WTC11 (cell line): ENCODE measurements around the gene MARK2. TPM values are rescaled to one million over a fixed set of nuclear protein-coding genes. Genes with fewer than 3 reads are reported as not detected.
A peak's percentile ranks its signal among the peaks of the same experiment; 100 is the strongest.

Experiments
- ATAC-seq: fragments of 200-7000 bp; cut with Tn5 transposase; 2 replicates; pipeline ENCODE4 v1.10.0; 2021; ENCODE audit warnings: mild to moderate bottlenecking, moderate library complexity
- CTCF ChIA-PET: fragments of 300-600 bp; sonication (Branson Sonifier 250); formaldehyde crosslinking; loops from one replicate; lab custom pipeline; 2021; ENCODE audit warnings: antibody characterized with exemption; lab: Charles Lee
- POLR2A ChIA-PET: fragments of 350-600 bp; sonication (Branson Sonifier 250); formaldehyde crosslinking; loops from one replicate; lab custom pipeline; 2021; ENCODE audit warnings: antibody characterized with exemption; lab: Charles Lee
- DNase-seq: peaks from one replicate; pipeline ENCODE4 v3.0.0; 2021; ENCODE audit warnings: low spot score
- H3K27ac Mint-ChIP-seq: 2 replicates; pipeline ENCODE4 v1.8.0; 2021; ENCODE audit warnings: mixed read lengths
- H3K27me3 Mint-ChIP-seq: 2 replicates; pipeline ENCODE4 v1.8.0; 2021; ENCODE audit warnings: low read depth, mild to moderate bottlenecking, moderate library complexity, mixed read lengths
- H3K36me3 Mint-ChIP-seq: 2 replicates; pipeline ENCODE4 v1.8.0; 2021; ENCODE audit warnings: mixed read lengths
- H3K4me1 Mint-ChIP-seq: 2 replicates; pipeline ENCODE4 v1.8.0; 2022; ENCODE audit warnings: mixed read lengths
- H3K4me3 Mint-ChIP-seq: 2 replicates; pipeline ENCODE4 v1.8.0; 2021; ENCODE audit warnings: mild to moderate bottlenecking, moderate library complexity, mixed read lengths
- H3K9me3 Mint-ChIP-seq: 2 replicates; pipeline ENCODE4 v1.8.0; 2021; ENCODE audit warnings: mixed read lengths
- ATF1 ChIP-seq: sonication (generic); formaldehyde crosslinking; IDR thresholded peaks from 2 replicates; pipeline ENCODE4 v1.8.1; 2023; ENCODE audit warnings: mild to moderate bottlenecking, moderate library complexity, missing genetic modification reagents
- FOXK1 ChIP-seq: sonication (generic); formaldehyde crosslinking; IDR thresholded peaks from 2 replicates; pipeline ENCODE4 v1.8.0; 2022; ENCODE audit warnings: mild to moderate bottlenecking, moderate library complexity, missing genetic modification reagents
- FOXP1 ChIP-seq: sonication (generic); formaldehyde crosslinking; IDR thresholded peaks from 2 replicates; pipeline ENCODE4 v1.8.0; 2022; ENCODE audit warnings: missing genetic modification reagents, mild to moderate bottlenecking, moderate library complexity, borderline replicate concordance
- NFATC4 ChIP-seq: fragments of 250-450 bp; sonication (Bioruptor Pico); IDR thresholded peaks from 2 replicates; pipeline ENCODE4 v1.9.0; 2021; ENCODE audit warnings: mild to moderate bottlenecking
- NFYB ChIP-seq: sonication (generic); formaldehyde crosslinking; conservative IDR thresholded peaks from 2 replicates; pipeline ENCODE4 v1.8.0; 2022; ENCODE audit warnings: low read depth, missing genetic modification reagents
- NR3C1 ChIP-seq: sonication (generic); formaldehyde crosslinking; conservative IDR thresholded peaks from 2 replicates; pipeline ENCODE4 v1.8.1; 2023; ENCODE audit warnings: low read depth, mild to moderate bottlenecking, missing genetic modification reagents
- SP1 ChIP-seq: sonication (generic); formaldehyde crosslinking; conservative IDR thresholded peaks from 2 replicates; pipeline ENCODE4 v1.8.1; 2022; ENCODE audit warnings: missing genetic modification reagents
- TP53 ChIP-seq: sonication (generic); formaldehyde crosslinking; IDR thresholded peaks from 2 replicates; pipeline ENCODE4 v1.8.1; 2023; ENCODE audit warnings: mild to moderate bottlenecking, missing genetic modification reagents
- ZNF232 ChIP-seq: sonication (generic); formaldehyde crosslinking; IDR thresholded peaks from 2 replicates; pipeline ENCODE4 v1.8.0; 2022; ENCODE audit warnings: mild to moderate bottlenecking, missing genetic modification reagents
- ZNF423 ChIP-seq: fragments of 250-450 bp; sonication (Bioruptor Pico); IDR thresholded peaks from 2 replicates; pipeline ENCODE4 v2.1.2; 2022; ENCODE audit warnings: mild to moderate bottlenecking, moderate library complexity
- total RNA-seq: library from RNA; stranded (reverse); gene quantifications from 3 replicates; pipeline ENCODE4 v1.2.3, GENCODE V29; 2021
- TF ChIP-seq, protein P1 (sequence below): sonication (generic); formaldehyde crosslinking; IDR thresholded peaks from 2 replicates; pipeline ENCODE4 v1.8.1; 2023; ENCODE audit warnings: mild to moderate bottlenecking, moderate library complexity, missing genetic modification reagents
- TF ChIP-seq, protein P2 (sequence below): fragments of 250-450 bp; sonication (Bioruptor Pico); IDR thresholded peaks from 2 replicates; pipeline ENCODE4 v1.9.0; 2021; ENCODE audit warnings: mild to moderate bottlenecking
- TF ChIP-seq, protein P3 (sequence below): sonication (generic); formaldehyde crosslinking; IDR thresholded peaks from 2 replicates; pipeline ENCODE4 v1.8.0; 2023; ENCODE audit warnings: missing genetic modification reagents, mild to moderate bottlenecking, borderline replicate concordance
- TF ChIP-seq, protein P4 (sequence below): sonication (generic); formaldehyde crosslinking; IDR thresholded peaks from 2 replicates; pipeline ENCODE4 v1.8.1; 2022; ENCODE audit warnings: low read depth, mild to moderate bottlenecking, moderate library complexity, missing genetic modification reagents, borderline replicate concordance

MARK2 gene
- total RNA-seq, 1 experiment from 2014 or later = 57.4 TPM

DNA sequence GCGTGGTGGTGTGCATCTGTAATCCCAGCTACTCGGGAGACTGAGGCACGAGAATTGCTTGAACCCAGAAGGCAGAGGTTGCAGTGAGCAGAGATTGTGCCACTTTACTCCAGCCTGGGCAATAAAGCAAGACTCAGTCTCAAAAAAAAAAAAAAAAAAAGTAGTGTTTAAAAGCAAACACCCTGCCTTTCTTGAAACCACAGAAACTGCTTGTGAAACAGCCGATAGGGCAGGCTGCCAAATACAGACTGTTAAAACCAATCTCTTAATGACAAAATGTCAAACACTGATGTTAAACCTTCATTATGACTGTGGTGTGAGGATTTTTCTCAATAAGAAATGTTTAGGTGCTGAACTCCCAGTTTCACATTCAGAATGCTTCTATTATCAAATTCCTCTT, 27.3 kb downstream of the MARK2 start:
- CTCF ChIA-PET = no interaction called here
- H3K36me3 Mint-ChIP-seq = no peaks in the 10 kb centered on the region
- peaks cover 69% of the 10 kb centered on the region for H3K4me1 Mint-ChIP-seq
- H3K4me3 Mint-ChIP-seq = no peak overlapping the region
- H3K9me3 Mint-ChIP-seq = no peaks in the 10 kb centered on the region
- POLR2A ChIA-PET = interaction anchor here (0.7 to 1.5 kb wide), 4 partner anchors 11 to 626 kb away, joined by 3 to 5 read pairs (median 4); no protein-coding TSS in a partner anchor
- peak overlapping the region; percentile 92; the same call in 1 of the 2 replicates for H3K27ac Mint-ChIP-seq
- no peak for DNase-seq
- ATAC-seq = no peak
- TF ChIP-seq, protein P1, sequence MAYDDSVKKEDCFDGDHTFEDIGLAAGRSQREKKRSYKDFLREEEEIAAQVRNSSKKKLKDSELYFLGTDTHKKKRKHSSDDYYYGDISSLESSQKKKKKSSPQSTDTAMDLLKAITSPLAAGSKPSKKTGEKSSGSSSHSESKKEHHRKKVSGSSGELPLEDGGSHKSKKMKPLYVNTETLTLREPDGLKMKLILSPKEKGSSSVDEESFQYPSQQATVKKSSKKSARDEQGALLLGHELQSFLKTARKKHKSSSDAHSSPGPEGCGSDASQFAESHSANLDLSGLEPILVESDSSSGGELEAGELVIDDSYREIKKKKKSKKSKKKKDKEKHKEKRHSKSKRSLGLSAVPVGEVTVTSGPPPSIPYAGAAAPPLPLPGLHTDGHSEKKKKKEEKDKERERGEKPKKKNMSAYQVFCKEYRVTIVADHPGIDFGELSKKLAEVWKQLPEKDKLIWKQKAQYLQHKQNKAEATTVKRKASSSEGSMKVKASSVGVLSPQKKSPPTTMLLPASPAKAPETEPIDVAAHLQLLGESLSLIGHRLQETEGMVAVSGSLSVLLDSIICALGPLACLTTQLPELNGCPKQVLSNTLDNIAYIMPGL = no peak
- no peaks in the 10 kb centered on the region for H3K27me3 Mint-ChIP-seq

DNA sequence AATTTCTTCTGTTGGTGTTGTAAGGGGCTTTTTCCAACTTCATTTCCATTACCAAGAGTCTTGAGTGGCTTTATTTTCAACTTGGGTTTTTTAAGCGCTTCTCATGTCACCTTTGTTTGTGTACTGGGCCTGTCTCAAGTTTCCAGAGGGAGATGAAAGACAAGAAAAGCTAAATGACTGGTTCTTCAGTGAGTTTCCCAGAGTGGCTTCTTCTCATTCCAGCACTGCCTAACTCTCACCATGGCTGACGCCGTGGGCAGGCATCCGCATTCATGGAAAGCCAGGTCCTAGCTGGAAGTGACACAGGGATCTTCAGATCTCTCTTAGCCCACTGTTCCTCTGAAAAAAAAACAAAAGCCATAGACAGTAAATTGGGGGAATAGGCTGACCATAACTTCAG, 28.6 kb downstream of the MARK2 start:
- Mint-ChIP-seq H3K9me3 (no peaks in the 10 kb centered on the region), H3K4me1 (peaks cover 71% of the 10 kb centered on the region), H3K27ac (peak overlapping the region; percentile 91), H3K27me3 (no peaks in the 10 kb centered on the region), H3K4me3 (no peak overlapping the region), H3K36me3 (no peaks in the 10 kb centered on the region)
- ChIA-PET CTCF (interaction anchor here (0.5 to 1.5 kb wide), 9 partner anchors 15 to 99 kb away, joined by 3 to 8 read pairs (median 3); partner anchors contain the start of gene ZFTA), POLR2A (no interaction called here)
- no peak for TF ChIP-seq ZNF423 (CRISPR knock-in tag)
- DNase-seq = no peak
- ATAC-seq = no peak

DNA sequence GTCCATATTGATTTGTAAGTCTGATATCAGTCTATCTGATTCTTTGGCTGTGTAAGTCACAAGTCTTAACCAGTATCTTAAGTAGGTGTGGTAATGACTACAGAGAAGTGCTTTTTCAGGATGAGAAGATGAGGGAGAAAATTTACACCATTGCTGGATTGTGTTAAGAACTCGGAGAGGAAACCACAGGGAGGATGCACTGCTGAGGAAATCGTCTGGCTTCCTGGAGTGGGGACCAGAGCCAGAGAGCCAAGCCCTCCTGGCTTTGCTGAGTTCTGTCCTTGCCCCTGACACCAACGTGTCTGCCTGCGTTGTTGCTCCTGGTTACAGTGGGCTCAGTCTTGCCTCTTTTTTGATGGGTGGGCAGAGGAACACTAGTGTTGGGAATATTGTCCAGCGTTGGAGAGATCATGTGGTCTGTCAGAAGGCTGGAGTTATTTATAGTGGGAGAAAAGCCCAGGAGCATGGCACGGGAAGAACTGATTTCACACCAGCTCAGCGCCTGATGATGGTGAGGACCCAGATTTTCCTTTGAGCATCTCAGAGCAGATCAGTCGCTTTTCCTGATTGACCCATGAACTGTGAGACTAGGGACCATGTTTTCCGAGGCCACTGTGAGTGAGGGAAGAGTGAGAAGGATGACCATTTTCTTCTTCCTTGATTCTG, 29.6 kb downstream of the MARK2 start:
- CTCF ChIA-PET = interaction anchor here (1.9 kb wide), 1 partner anchor 77 kb away, joined by 7 read pairs; no protein-coding TSS in a partner anchor
- no peak for DNase-seq
- H3K4me1 Mint-ChIP-seq = peaks cover 71% of the 10 kb centered on the region
- peak overlapping the region; percentile 37 for H3K27ac Mint-ChIP-seq
- no peak for ATAC-seq
- no peaks in the 10 kb centered on the region for H3K27me3 Mint-ChIP-seq
- H3K36me3 Mint-ChIP-seq = no peaks in the 10 kb centered on the region
- no peak overlapping the region for H3K4me3 Mint-ChIP-seq
- no peak for TF ChIP-seq ZNF232
- TF ChIP-seq NFATC4 (CRISPR knock-in tag) = no peak
- TF ChIP-seq NFYB (CRISPR knock-in tag) = no peak
- no peak for TF ChIP-seq ATF1 (CRISPR knock-in tag)
- TF ChIP-seq TP53 = no peak
- TF ChIP-seq FOXP1 (CRISPR knock-in tag) = no peak
- no peak for TF ChIP-seq FOXK1 (CRISPR knock-in tag)
- POLR2A ChIA-PET = no interaction called here
- H3K9me3 Mint-ChIP-seq = no peaks in the 10 kb centered on the region

DNA sequence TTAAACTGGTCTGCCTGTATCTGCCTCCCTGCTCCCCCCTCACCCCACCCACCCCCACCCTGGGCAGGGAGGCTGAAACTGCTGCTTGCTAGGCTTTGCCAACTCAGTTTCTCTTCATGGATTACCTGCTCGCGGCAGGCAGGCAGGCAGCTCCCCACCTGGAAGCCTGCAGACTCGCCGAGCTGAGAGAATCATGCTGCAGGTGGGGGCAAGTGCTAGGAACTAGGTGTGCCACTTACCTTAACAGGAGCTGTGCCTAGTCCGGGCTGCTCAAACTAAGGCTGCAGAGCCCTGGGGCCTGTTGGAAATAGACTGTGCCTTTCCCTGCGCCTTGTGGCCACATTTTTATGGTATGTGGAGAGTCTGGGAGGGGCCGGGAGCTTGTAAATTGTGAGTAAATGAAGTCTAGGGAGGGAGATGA, 30.3 kb downstream of the MARK2 start:
- Mint-ChIP-seq H3K4me1 (peaks cover 71% of the 10 kb centered on the region), H3K27me3 (no peaks in the 10 kb centered on the region), H3K36me3 (no peaks in the 10 kb centered on the region), H3K4me3 (no peak overlapping the region), H3K9me3 (no peaks in the 10 kb centered on the region), H3K27ac (peak overlapping the region; percentile 83)
- TF ChIP-seq, protein P2, sequence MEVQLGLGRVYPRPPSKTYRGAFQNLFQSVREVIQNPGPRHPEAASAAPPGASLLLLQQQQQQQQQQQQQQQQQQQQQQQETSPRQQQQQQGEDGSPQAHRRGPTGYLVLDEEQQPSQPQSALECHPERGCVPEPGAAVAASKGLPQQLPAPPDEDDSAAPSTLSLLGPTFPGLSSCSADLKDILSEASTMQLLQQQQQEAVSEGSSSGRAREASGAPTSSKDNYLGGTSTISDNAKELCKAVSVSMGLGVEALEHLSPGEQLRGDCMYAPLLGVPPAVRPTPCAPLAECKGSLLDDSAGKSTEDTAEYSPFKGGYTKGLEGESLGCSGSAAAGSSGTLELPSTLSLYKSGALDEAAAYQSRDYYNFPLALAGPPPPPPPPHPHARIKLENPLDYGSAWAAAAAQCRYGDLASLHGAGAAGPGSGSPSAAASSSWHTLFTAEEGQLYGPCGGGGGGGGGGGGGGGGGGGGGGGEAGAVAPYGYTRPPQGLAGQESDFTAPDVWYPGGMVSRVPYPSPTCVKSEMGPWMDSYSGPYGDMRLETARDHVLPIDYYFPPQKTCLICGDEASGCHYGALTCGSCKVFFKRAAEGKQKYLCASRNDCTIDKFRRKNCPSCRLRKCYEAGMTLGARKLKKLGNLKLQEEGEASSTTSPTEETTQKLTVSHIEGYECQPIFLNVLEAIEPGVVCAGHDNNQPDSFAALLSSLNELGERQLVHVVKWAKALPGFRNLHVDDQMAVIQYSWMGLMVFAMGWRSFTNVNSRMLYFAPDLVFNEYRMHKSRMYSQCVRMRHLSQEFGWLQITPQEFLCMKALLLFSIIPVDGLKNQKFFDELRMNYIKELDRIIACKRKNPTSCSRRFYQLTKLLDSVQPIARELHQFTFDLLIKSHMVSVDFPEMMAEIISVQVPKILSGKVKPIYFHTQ (CRISPR knock-in tag) = no peak
- TF ChIP-seq NR3C1 (CRISPR knock-in tag) = no peak
- POLR2A ChIA-PET = no interaction called here
- ATAC-seq = no peak
- CTCF ChIA-PET = interaction anchor here (0.6 to 1.9 kb wide), 2 partner anchors 77 to 131 kb away, joined by 5 to 7 read pairs; no protein-coding TSS in a partner anchor
- DNase-seq = no peak

DNA sequence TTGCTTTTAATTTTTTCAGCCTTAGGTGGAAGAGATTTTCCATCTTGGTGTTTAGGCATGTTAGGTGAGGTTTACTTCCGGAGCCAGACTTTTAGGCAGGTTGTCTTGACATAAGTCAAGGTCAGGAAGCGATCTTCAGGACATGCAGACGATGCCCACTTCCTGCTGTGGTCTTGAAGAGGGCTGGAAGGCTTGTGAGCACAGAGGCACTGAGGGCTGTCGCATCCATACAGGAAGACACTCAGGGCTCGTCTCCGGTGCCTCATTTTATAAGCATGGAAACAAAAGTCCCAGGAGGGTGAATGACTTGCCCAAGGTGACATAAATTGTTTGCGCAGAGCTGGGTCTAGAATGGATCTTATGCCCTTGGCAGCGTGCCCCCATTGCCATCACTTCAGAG, 30.8 kb downstream of the MARK2 start:
- POLR2A ChIA-PET = no interaction called here
- no peak for DNase-seq
- no peaks in the 10 kb centered on the region for H3K27me3 Mint-ChIP-seq
- ATAC-seq = no peak
- H3K9me3 Mint-ChIP-seq = no peaks in the 10 kb centered on the region
- H3K27ac Mint-ChIP-seq = peak overlapping the region; percentile 83
- no peak overlapping the region for H3K4me3 Mint-ChIP-seq
- H3K36me3 Mint-ChIP-seq = no peaks in the 10 kb centered on the region
- CTCF ChIA-PET = interaction anchor here (0.6 to 1.9 kb wide), 2 partner anchors 76 to 130 kb away, joined by 5 to 7 read pairs; no protein-coding TSS in a partner anchor
- peaks cover 71% of the 10 kb centered on the region for H3K4me1 Mint-ChIP-seq
- TF ChIP-seq SP1 = no peak
- TF ChIP-seq, protein P3, sequence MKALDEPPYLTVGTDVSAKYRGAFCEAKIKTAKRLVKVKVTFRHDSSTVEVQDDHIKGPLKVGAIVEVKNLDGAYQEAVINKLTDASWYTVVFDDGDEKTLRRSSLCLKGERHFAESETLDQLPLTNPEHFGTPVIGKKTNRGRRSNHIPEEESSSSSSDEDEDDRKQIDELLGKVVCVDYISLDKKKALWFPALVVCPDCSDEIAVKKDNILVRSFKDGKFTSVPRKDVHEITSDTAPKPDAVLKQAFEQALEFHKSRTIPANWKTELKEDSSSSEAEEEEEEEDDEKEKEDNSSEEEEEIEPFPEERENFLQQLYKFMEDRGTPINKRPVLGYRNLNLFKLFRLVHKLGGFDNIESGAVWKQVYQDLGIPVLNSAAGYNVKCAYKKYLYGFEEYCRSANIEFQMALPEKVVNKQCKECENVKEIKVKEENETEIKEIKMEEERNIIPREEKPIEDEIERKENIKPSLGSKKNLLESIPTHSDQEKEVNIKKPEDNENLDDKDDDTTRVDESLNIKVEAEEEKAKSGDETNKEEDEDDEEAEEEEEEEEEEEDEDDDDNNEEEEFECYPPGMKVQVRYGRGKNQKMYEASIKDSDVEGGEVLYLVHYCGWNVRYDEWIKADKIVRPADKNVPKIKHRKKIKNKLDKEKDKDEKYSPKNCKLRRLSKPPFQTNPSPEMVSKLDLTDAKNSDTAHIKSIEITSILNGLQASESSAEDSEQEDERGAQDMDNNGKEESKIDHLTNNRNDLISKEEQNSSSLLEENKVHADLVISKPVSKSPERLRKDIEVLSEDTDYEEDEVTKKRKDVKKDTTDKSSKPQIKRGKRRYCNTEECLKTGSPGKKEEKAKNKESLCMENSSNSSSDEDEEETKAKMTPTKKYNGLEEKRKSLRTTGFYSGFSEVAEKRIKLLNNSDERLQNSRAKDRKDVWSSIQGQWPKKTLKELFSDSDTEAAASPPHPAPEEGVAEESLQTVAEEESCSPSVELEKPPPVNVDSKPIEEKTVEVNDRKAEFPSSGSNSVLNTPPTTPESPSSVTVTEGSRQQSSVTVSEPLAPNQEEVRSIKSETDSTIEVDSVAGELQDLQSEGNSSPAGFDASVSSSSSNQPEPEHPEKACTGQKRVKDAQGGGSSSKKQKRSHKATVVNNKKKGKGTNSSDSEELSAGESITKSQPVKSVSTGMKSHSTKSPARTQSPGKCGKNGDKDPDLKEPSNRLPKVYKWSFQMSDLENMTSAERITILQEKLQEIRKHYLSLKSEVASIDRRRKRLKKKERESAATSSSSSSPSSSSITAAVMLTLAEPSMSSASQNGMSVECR (CRISPR knock-in tag) = no peak
- TF ChIP-seq, protein P4, sequence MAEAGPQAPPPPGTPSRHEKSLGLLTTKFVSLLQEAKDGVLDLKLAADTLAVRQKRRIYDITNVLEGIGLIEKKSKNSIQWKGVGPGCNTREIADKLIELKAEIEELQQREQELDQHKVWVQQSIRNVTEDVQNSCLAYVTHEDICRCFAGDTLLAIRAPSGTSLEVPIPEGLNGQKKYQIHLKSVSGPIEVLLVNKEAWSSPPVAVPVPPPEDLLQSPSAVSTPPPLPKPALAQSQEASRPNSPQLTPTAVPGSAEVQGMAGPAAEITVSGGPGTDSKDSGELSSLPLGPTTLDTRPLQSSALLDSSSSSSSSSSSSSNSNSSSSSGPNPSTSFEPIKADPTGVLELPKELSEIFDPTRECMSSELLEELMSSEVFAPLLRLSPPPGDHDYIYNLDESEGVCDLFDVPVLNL (CRISPR knock-in tag) = no peak
